ENCODE data around the gene CFAP99.
"Not testable (repeated sequence)": the region's sequence is repeated elsewhere in the genome, so short reads cannot be mapped to it uniquely, and the experiment has no call there.

CFAP99 gene

DNA sequence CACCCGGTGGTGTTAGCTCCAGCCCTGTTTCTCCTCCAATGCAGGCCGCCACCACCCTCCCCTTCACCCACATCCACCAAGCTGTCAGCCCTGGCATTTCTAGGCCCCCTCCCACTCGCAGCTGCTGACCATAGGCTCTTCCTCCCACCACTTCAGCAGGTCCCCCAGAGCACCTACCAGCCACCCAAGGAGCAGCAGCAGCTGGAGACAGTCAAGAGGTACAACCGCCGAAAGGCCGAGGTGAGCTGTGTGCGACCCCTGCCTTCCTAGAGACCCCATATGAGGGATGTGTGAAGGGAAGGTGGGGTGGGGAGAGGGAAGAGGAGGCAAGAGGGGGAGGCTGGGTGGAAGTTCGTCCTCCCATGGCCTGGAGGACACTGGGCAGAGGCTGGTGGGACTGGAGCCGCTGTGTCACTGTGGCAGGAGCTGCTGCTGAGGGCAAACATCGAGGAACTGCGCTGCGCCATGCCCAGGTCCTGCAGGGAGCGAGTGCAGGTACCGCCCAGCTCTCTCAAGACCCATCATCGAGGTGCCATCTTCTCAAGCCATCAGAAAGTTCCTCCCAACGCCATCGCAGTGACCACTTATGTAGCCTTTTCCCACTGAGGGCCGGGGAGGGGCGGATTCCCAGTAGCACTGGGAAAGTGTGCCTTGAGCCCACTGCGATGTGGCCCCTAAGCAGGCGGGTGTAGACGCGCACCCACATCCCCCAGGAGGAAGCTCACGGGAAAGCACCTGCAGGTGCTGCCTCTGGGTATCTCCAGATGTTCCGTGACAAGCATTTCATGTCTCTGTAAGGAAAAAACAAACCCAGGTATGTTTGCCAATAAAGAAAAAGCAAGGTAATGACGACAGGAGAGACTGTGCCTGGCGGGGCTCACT, 31.0 kb downstream of the CFAP99 start:
- no peak for DNase-seq

DNA sequence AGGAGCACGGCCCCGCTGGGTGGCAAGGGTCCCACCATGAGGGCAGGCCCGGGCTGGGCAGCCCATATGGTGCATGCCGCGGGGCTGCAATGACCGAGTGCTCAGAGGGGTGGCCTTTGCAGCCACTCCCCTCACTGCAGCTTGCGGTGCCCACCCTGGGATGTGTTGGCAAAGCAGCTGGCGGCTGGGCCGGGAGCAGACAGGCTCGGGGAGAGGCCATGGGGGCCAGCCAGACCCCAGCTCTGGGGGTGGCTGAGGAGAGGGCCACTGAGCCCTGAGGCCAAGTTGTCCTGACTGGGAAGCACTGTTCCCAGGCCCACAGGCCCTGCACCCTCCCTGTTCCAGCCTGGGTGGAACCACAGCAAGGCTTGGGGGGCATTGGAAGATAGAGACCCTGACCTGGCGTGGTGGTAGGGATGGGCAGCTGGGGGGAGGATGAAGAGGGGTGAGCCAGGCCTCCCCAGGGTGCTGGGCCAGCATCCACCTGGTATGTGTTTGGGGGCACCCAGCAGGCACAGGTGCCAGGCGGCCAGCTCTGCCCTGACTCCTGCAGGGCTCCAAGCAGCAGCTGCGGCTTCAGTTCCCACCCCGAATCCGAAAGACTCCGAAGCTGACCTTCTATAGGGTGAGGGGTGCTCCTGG, 31.8 kb downstream of the CFAP99 start:
- DNase-seq = no peak

DNA sequence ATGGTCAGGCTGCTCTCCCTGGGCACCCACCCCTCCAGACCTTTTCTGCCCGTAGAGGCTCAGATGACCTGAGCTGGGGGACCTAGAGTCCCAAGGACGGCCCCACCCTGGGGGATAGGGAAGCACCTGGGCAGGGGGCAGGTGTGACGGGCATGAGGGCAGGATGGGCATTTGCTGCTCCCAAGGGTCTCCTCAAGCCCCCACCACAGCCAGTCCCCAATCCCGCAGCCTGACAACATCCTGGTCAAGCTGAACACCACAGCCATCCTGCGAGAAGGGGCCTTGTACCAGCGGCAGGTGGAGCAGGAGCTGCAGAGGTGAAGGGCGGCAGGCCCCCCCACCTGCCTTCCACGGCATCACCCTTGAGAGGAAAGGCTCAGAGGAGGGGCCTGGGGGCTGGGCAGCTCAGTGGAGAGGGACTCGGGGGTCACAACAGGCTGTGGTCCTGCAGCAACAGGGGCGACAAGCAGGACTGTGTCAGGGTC, 32.3 kb downstream of the CFAP99 start:
- no peak for DNase-seq

DNA sequence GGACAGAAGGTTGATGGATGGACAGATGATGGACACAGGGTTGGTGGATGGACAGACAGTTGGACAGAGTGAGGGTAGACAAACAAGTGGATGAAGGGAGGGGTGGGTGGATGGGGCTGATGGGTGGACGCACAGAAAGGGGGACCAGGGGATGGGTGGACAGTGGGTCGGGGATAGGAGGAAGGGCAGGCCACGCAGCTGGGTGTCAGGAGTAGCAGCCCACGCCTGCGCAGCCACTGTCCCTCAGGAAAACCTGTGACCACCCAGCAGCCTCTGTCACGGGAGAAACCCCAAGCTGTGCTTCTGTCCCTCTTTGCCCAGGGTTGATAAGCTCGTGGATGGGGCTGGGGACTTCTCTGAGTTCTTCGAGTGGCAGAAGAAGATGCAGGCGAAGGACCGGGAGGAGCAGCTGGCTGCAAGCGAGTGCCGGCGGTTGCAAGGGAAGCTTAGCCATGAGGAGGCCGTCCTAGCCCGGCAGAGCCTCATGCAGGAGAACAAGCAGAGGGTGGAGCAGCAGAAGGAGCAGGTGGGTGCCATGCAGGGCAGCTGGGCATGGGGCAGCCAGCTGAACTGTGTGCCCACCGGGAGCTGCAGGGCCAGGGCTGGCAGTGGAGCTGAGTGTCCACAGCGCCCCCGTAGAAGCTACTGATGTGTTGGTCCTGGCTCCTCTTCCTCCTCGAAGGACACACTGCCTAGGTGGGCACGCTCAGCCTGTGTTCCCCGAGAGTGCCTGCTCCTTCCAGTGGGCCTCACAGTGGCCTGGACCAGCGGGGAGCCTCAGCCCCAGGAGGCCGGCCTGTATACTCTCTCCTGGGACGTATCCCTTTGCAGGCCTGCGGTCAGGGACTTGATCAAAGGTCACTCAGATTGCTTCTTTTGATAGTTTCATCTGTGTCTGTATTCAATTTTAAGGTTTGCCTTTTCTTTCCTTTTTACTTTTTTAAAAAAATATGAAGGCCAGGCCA, 33.3 kb downstream of the CFAP99 start:
- DNase-seq = no peak

DNA sequence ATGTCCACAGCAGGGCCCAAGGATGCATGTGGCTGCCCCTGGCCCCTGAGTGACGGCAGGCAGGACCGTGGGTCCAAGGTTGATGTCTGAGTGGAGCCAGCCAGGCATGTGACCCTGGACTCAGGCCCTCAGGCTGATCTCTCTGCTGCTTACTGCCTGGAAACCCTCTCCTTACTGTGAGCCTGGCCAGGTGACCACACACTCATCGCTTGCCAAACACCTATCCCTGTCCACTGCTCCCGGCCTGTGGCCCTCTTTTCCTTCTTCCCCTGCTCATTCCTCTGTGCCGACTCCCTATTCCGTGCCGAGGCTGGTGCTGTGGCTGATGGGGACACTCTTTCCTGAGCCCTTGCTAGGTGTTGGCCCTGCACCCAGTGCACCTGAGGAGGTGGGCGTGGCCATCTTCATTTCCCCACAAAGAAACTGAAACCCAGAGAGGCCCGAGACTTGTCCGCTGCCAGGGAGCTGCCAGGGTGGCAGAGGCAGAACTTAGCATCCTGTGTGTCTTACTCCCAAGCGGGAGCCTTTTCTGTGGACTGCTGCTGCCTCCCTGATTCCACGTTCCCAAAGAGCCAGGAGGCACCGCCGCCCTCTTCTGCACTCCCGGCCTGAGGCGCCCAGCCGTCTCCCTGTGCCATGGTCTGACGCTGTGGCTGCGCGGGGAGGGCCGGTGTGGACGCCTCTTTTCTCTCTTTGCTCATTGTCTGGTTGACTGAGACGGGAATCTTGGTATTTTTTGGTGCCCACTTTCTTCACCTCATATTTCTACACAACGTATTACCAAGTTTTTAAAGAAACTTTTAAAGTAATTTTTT, 38.9 kb downstream of the CFAP99 start:
- DNase-seq = no peak

DNA sequence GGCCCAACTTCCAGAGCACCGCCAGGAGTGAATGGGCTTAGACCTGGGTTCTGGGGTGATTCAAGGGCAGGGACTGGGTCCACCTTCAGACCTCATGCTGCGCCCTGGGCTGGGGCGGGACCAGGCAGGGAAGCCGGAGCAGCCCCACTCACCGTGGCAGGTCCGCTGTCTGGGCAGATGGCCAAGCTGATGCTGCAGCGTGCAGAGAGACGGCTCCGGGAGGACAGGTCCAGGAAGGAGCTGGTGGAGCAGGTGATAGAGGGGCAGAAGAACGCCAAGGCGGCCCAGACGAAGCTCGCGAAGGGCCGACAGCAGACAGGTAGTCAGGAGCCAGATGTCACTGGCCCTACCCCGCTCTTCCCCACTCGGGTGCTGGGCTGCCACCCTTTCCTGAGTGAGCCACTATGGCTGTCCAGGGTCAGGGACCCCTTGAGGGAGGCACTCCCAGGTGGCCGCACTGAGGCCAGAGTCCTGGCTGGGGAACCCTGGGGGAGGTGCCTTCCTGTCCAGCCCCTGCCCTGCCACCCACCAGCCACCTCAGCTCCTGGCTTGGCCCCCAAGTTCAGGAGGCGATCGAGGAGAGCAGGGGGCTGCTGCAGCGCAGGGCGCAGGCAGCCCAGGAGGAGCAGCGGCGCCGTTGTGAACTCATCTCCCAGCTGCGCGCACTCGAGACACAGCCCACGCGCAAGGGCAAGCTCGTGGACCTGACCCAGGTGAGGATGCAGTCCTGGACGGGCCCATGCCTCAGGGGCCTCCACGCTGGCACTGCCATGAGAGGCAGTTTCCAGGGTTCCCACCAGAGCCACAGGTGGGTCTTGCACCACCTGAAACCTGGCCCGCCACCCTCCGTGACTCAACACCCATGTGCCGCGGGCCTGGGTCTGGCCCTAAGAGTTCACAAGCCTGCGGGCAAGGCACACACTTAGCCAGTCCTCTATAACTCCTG, 40.1 kb downstream of the CFAP99 start:
- DNase-seq = no peak

DNA sequence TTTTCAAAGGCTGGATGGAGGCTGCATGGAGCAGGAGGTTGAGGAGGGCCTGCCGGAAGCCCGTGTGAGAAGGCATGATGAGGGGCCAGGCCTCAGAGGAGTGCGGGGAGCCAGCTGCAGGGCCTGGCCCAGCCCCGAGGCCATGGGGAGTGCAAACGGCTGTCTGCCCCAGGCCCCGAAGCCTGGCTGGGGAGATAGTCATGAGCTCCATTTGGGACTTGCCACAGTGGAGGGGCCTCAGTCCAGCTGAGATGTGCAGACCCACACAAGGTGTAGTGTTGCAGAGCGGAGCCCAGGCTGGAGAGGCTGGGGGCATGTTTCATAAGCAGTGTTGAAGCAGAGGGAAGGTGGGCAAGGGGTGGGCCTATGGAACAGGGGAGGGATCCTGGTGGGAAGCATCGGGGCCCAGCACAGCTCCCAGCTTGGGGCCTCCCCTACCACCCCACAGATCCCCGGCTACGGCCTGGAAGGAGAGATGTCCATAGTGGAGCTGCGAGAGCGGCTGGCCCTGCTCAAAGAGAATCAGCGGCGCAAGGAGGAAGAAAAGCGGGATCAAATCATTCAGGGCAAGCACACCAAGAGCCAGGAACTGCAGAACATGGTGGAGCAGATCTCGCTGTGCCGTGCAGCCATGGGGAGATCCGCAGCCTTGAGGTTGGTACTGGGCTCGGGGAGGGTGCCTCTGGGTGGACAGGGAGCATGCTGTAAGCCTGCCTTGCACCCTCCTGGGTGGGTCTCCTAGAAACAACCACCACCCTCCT, 41.0 kb downstream of the CFAP99 start:
- DNase-seq = no peak

DNA sequence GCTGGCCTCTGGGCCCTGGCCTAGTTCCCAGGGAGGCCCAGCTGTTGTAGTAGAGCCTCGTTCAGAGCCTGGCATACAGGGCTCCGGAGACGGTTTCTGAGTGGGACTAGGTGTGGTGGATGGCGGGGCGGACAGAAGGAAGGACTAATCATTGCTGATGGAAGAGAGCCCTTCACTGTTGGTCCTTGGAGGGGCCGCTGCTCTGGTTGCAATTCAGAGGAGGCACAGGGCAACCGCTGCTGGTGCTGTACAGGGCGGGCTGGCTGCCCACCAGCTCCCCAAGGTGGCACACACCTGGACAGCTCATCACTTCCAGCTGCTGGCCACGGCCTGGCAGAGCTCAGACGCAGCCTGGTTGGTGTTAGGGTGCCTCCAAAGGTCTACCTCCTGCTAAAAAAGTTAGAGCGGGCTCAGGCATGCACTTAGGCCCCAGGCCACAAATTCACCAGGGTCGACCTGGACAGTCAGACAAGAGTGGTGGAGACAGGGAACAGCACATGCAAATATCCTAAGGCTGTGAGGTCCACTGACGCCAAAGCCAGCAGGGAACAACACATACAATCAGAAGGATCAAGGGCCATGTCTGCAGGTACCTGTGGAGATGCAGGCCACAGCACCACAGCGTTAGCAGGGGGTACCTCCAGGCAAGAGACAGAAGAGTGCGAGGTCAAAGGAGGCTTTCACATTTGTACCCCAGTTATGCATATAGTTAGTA, 42.6 kb downstream of the CFAP99 start:
- DNase-seq = no peak

DNA sequence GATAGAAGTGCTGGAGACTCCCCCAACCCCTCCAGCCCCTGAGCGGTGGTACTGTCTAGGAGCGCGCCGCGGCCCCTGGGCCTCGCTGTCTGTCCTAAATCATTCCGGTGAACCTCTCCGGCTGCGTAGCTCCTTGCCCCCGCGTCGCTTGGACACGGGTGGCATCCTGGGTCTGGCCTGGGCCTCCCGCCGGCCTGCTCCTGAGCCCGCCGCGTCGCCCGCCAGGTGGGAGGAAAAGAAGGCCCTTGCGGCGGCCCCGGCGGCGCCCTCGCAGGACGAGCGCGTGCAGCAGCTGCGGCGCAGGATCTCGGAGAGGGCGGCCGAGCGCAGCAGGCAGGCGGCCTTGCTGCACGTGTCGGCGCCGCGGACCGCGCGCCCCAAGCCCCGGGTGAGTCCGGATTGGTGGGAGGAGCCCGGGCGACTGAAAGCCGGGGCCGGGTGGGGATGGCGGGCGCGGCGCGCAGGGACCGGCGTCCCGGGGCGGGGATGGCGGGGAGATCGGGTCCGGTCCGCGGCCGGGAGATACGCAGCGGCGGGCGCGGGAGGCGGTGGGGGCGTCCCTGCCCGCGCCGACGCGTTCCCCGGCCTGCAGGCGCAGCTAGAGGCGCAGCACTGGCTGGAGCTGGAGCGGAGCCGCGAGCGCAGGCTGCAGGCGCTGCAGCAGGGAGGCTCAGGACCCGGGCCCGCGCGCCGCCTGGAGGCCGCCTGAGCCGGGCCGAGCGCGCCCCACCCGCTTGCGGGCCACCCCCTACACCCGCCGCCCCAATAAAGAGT, 43.6 kb downstream of the CFAP99 start:
- peak; percentile 86 for DNase-seq

DNA sequence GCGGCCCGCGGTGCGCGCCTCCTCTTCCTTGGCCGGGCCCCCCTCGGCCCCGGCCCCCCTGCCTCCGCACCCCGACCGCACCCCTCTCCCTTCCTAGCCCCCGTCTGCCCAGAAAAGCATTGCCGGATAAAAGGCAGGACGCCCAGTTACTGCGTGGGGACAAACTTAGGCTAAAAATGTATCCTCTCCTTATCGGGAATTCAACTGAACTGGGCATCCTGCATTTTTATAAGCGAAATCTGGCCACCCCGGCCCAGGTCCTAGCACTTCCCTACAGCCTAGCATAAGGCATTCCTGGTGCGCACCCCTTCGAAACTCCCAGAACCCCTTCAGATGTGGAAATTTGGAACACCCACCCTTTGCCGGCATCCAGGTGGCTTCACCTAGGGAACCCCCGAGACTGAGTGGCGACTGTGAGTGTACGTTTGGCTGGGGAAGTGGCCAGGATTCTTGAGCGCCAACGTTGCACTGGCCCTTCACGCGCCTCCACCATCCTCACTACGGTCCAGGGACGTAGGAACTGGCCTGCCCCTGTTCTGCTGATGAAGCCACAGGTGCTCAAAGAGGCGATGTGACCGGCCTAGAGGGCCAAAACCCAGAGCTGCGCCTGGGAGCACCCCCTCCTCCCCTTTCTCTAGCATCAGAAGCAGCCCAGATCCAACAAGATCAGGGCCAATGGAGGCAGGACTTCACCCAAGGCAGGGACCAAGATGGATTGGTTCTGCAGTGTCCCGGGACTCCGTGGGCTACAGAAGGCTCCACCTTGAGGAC, 44.4 kb downstream of the CFAP99 start:
- peak; percentile 68 for DNase-seq

DNA sequence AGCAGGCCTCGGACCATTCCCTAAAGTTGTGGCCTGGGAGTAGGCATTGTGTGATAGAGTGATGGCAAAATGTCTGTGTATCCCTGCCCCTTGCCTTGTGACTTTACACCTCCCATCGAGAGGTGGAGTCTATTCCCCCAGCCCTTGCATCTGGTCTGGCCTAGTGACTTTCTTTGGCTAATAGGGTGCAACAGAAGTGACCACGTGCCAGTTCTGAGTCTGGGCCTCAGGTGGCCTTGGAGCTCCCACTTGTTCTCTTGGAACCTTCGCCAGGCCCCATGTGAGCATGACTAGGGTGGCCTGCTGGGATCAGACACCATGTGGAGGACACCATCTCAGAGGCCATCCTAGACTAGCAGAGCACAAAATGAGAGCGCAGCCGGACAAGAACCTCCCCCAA, 46.3 kb downstream of the CFAP99 start:
- DNase-seq = no peak

DNA sequence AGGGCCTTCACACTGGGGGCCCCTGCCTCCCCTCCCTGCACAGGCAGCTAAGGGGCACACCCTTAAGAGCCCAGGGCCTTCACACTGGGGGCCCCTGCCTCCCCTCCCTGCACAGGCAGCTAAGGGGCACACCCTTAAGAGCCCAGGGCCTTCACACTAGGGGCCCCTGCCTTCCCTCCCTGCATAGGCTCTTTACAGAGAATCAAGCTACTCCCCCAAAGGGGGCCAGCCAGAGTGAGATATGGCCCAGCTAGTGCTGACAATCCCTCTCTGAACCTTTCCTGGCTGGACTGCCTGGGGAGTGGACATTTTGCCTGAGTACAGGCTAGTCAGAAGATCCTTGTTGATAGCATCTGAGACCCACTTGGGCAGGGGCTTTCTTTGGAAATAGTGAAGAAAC, 46.8 kb downstream of the CFAP99 start:
- not testable (repeated sequence) for DNase-seq

DNA sequence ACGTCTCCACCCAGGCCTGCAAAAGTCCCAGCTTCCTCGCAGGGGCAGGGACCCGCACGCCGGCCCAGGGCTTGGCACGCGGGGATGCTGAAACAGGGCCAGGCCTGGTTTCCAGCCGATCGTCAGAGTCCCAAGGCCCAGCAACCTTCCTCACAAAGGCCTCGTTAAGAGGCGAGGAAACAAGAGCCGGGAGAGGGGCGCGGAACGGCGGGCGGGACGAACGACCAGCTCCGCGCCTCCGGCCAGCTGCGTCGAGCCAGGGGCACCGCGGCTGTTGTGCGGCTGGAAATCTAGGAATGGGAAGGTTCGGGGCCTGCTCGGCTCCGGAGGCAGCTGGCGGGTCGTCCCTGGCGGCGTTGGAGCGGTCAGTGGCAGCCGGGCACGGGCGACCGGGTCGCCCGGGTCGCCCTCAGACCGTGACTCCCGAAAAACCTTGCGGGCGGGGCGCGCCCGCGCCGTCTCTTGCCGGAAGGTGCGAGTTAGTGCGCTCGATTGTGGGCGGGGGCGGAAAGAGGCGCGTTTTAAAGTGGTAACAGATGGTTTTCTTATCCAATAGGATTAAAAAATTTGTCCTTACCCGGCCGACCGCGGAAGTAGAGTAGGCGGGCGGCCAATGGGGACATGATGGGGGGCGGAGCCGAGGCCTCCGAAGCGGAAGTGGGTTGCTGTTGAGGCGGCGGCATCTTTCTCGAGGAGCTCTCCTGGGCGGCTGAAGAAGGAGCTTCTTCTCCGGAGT, 49.9 kb downstream of the CFAP99 start, which contains the start of gene RNF4:
Gene RNF4, plus strand, starts transcription at position 651 of the 736 bp plus-strand sequence. CDS start 21,388 bp downstream, outside the sequence.
- DNase-seq = peak; percentile 94

DNA sequence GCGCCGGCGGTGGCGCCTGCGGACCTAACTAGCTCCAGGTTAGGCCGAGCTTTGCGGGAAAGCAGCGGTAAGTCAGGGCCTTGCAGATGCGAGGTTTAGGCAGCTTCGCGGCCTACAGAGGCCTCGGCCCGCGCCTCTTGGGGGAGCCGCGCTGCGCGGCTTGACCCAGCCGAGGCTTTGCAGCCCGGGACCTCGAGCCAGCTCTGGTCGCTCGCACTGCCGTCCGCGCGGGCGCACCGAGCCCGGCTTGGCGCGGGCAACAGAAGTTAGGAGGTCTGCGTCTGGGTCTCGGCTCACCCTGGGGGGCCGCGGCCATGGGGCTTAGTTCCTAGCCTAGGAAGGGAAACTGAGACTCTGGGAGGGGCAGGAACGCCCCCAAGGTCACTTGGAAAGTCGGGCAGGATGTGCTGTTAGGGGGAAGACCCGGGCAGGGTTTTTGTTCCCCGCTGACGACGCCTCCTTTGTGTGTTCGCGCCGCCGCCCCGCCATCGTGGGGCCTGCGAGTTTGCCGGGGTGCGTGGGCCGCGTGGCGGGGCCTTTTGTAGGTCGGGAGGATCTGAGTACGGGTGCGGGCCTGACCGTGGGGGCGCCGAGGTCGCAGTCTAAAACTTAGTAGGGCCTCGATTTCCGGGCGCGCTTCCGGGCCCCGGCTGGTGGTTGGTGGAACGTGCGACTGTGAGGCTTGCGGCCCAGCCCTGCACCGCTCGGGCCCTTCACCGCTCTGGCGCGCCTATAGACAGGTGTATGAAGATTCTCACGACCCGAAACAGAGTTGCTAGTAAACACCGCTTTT, 50.6 kb downstream of the CFAP99 start:
- peak; percentile 88 for DNase-seq

DNA sequence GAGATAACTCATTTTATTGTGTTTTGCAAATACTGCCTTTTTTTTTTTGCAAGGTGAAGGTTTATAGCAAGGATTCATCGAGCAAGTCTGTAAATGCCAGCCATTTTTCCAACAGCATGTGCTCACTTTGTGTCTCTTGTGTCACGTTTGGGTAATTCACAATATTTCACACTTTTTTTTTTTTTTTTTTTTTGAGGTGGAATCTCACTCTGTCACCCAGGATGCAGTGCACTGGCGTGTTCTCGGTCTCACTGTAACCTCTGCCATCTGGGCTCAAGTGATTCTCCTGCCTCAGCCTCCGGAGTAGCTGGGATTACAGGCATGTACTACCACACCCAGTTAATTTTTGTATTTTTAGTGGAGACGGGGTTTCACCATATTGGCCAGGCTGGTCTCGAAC, 52.0 kb downstream of the CFAP99 start:
- DNase-seq = no peak

DNA sequence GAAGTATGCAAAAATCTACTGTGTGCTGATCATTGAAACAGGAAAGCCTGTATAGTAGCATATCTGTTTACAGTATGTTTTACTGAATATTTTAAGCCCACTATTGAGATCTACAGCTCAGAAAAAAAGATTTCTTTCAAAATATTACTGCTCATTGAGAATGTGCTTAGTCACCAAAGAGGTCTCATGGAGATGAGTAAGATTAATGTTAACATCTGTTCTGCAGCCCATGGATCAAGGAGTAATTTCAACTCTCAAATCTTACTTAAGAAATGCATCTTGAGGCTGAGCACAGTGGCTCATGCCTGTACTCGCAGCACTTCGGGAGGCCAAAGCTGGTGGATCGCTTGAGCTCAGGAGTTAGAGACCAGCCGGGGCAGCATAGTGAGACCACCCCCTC, 53.4 kb downstream of the CFAP99 start:
- no peak for DNase-seq

All from activated CD8-positive, alpha-beta memory T cell treated with anti-CD3 and anti-CD28 coated beads for 24 hours (primary cell).